Endothelial cell of umbilical vein (primary cell): ENCODE measurements around the gene FKBP2.

Source experiments
- EZH2 ChIP-seq: IDR thresholded peaks from 2 replicates; pipeline ENCODE4 v1.6.1; 2012; ENCODE audit warnings: borderline replicate concordance, low read depth, mild to moderate bottlenecking, moderate library complexity, low read length, inconsistent platforms; ENCODE audit not compliant: severe bottlenecking
- FOS ChIP-seq: IDR thresholded peaks from 2 replicates; pipeline ENCODE4 v1.6.1; 2011; ENCODE audit warnings: mild to moderate bottlenecking, low read length, moderate library complexity, borderline replicate concordance; ENCODE audit not compliant: insufficient read depth
- GATA2 ChIP-seq: IDR thresholded peaks from 2 replicates; pipeline ENCODE4 v1.7.0; 2011; ENCODE audit warnings: low read depth, mild to moderate bottlenecking, moderate library complexity, mixed read lengths, low read length; ENCODE audit not compliant: insufficient read length, insufficient read depth
- JUN ChIP-seq: IDR thresholded peaks from 2 replicates; pipeline ENCODE4 v1.6.1; 2011; ENCODE audit warnings: borderline replicate concordance, low read depth; ENCODE audit not compliant: insufficient read length, insufficient read depth
- MYC ChIP-seq: IDR thresholded peaks from one replicate; pipeline ENCODE4 v1.6.1; 2011; ENCODE audit warnings: mild to moderate bottlenecking, low read depth, low read length
- POLR2A ChIP-seq: IDR thresholded peaks from 2 replicates; pipeline ENCODE4 v1.6.1; 2012; ENCODE audit warnings: low read depth, mild to moderate bottlenecking, control low read depth, low read length
- POLR2AphosphoS5 ChIP-seq: IDR thresholded peaks from 2 replicates; pipeline ENCODE4 v1.6.1; 2012; ENCODE audit warnings: low read depth, mild to moderate bottlenecking, control low read depth, low read length, moderate library complexity; ENCODE audit not compliant: insufficient read depth
- TF ChIP-seq, protein P1 (sequence below), 2 donors: IDR thresholded peaks; 1 replicate in 1 of 2; 2 replicates in 1 of 2; pipeline ENCODE4 v1.5.1; 2011; ENCODE audit warnings: low read length in 2 of 2, mild to moderate bottlenecking in 2 of 2, moderate library complexity in 2 of 2, control low read depth in 1 of 2, inconsistent platforms in 1 of 2, low read depth in 1 of 2; ENCODE audit not compliant: insufficient read depth in 1 of 2; ENCODE audit errors: extremely low read depth in 1 of 2
- TF ChIP-seq, protein P2 (sequence below): IDR thresholded peaks from 2 replicates; pipeline ENCODE4 v1.6.1; 2011; ENCODE audit not compliant: insufficient read depth, insufficient read length

DNA sequence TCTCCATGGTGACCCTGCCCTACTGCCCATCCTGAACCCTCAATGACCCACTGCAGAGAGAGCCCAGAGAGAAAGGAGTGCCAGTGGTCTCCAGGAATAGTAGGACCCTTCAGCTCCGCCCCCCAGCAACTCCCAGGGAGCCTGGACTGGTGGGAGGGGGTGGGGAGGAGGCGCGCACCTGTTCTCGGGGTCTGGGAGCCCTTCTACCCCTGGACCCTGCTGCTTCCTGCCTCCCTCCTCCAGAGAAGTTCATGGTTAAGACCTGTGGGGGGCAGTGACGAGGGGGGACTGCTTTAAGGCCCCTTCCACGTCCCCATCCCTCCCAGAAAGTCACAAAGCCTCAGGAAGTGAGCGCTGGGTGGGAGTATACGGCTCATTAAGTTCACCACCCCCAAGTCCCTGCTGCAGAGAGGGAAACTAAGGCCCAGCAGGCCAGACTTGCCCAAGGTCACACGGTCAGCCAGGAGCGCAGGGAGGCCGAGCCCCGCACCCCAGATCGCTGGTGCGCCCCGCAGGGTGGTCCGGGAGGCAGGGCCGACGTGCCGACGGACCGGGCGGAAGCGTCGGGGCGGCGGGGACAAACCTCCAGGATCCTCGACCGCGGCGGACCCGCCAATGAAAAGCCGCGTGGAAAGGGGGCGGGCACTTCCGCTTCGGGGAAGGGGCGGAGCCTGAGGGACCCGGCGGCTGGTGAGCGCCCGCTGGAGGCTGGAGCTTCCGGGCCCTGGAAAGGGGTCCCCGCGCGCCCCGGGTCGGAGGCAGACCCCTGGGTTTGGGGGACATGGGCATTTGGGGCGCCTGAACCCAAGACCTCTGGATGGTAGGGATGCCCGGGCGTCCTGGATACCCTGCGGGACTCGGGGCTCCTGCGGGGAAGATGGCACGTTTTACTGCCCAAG lies 15.0 kb upstream of the FKBP2 start, which contains the start of the genes NUDT22 and TRPT1:
- TF ChIP-seq, protein P1, sequence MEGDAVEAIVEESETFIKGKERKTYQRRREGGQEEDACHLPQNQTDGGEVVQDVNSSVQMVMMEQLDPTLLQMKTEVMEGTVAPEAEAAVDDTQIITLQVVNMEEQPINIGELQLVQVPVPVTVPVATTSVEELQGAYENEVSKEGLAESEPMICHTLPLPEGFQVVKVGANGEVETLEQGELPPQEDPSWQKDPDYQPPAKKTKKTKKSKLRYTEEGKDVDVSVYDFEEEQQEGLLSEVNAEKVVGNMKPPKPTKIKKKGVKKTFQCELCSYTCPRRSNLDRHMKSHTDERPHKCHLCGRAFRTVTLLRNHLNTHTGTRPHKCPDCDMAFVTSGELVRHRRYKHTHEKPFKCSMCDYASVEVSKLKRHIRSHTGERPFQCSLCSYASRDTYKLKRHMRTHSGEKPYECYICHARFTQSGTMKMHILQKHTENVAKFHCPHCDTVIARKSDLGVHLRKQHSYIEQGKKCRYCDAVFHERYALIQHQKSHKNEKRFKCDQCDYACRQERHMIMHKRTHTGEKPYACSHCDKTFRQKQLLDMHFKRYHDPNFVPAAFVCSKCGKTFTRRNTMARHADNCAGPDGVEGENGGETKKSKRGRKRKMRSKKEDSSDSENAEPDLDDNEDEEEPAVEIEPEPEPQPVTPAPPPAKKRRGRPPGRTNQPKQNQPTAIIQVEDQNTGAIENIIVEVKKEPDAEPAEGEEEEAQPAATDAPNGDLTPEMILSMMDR (IDR thresholded peaks at IDR 0.05; ENCODE audit: extremely low read depth in 1 of 2, insufficient read depth in 1 of 2, low read depth in 1 of 2, low read length in 2 of 2): peak; percentile 3 to 13
- peak; percentile 90 for TF ChIP-seq POLR2A
- no peak for TF ChIP-seq FOS
- TF ChIP-seq, protein P2, sequence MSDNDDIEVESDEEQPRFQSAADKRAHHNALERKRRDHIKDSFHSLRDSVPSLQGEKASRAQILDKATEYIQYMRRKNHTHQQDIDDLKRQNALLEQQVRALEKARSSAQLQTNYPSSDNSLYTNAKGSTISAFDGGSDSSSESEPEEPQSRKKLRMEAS: no peak
- TF ChIP-seq POLR2AphosphoS5: peak; percentile 87
- no peak for TF ChIP-seq EZH2
- no peak for TF ChIP-seq MYC
- TF ChIP-seq JUN: no peak
- TF ChIP-seq GATA2: no peak
